Measurements from ENCODE around the gene SYT17.

The SYT17 gene

DNA sequence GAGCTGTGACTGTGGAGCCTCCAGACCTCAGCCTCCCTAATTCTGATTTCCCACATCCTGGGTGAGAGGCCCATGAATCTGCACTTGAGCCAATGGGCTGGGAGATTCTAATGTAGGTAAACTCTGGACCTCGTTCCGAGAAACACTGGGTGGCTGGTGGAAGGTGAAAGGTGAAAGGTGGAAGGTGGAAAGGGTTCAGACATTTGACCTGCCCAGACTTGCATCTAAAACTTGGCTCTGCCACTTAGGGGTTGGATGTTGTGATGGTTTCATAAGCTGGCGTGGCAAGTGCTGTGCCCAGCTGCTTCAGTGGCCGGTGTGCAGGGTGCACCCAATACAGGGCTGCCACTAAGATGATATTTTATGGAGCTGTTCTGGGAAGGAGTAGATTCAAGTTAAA, 24.8 kb downstream of the SYT17 start:
- TF ChIP-seq MZF1 (tag by site-specific recombination; IDR thresholded peaks at IDR 0.05; ENCODE audit: borderline replicate concordance) (no peak), ZNF501 (tag by site-specific recombination; IDR thresholded peaks at IDR 0.05) (no peak), ZNF426 (tag by site-specific recombination; IDR thresholded peaks at IDR 0.05) (no peak), ZNF624 (tag by site-specific recombination; IDR thresholded peaks at IDR 0.05) (no peak), ZFP37 (tag by site-specific recombination; IDR thresholded peaks at IDR 0.05) (no peak)
- TF ChIP-seq, protein P1, sequence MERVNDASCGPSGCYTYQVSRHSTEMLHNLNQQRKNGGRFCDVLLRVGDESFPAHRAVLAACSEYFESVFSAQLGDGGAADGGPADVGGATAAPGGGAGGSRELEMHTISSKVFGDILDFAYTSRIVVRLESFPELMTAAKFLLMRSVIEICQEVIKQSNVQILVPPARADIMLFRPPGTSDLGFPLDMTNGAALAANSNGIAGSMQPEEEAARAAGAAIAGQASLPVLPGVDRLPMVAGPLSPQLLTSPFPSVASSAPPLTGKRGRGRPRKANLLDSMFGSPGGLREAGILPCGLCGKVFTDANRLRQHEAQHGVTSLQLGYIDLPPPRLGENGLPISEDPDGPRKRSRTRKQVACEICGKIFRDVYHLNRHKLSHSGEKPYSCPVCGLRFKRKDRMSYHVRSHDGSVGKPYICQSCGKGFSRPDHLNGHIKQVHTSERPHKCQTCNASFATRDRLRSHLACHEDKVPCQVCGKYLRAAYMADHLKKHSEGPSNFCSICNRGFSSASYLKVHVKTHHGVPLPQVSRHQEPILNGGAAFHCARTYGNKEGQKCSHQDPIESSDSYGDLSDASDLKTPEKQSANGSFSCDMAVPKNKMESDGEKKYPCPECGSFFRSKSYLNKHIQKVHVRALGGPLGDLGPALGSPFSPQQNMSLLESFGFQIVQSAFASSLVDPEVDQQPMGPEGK (tag by site-specific recombination; IDR thresholded peaks at IDR 0.05): no peak
- TF ChIP-seq, protein P2, sequence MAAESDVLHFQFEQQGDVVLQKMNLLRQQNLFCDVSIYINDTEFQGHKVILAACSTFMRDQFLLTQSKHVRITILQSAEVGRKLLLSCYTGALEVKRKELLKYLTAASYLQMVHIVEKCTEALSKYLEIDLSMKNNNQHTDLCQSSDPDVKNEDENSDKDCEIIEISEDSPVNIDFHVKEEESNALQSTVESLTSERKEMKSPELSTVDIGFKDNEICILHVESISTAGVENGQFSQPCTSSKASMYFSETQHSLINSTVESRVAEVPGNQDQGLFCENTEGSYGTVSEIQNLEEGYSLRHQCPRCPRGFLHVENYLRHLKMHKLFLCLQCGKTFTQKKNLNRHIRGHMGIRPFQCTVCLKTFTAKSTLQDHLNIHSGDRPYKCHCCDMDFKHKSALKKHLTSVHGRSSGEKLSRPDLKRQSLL (tag by site-specific recombination; IDR thresholded peaks at IDR 0.05): no peak
- CTCF ChIA-PET: no interaction called here
- no peaks in the 10 kb centered on the region for H3K4me1 ChIP-seq (ENCODE audit: control insufficient read depth, insufficient read depth, low read length)

DNA sequence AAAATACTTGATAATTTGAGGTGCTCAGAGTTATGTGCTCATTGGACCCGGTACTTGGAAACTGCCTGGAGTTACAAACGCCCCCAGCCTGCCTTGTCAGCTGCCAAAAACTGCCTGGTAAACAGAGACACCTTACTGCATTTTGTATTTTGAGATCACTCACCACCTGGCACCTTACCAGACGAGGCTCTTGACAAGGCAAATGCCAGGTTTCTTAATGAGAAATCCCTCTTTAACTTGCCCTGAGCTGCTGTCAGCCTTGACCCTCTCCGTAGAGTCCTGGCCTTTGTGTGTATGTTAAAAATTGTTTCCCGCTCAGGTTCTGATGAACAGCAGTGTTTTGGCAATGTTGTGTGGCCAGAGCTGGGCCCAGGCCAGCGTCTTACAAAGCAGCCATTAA, 28.8 kb downstream of the SYT17 start:
- ChIA-PET POLR2A (no interaction called here), CTCF (interaction anchor here (0.7 kb wide), 2 partner anchors 13 to 204 kb away, joined by 3 read pairs; no protein-coding TSS in a partner anchor)
- H3K36me3 ChIP-seq (ENCODE audit: control insufficient read depth in 2 of 2, insufficient read depth in 1 of 2, low read length in 2 of 2): no peaks in the 10 kb centered on the region
- no peaks in the 10 kb centered on the region for H3K4me1 ChIP-seq (ENCODE audit: control insufficient read depth, insufficient read depth, low read length)
- TF ChIP-seq KLF16 (tag by site-specific recombination; IDR thresholded peaks at IDR 0.05) (no peak), ZFP37 (tag by site-specific recombination; IDR thresholded peaks at IDR 0.05) (no peak), SP7 (tag by site-specific recombination; IDR thresholded peaks at IDR 0.05) (no peak), ZNF19 (tag by site-specific recombination; IDR thresholded peaks at IDR 0.05; ENCODE audit: low read depth) (no peak), TRIM28 (IDR thresholded peaks at IDR 0.05; ENCODE audit: borderline replicate concordance, low read length) (no peak), ZBTB7A (tag by site-specific recombination; IDR thresholded peaks at IDR 0.05; ENCODE audit: low read depth) (no peak), ZNF423 (tag by site-specific recombination; IDR thresholded peaks at IDR 0.05) (no peak), ZNF2 (tag by site-specific recombination; IDR thresholded peaks at IDR 0.05) (no peak)
- H3K27ac ChIP-seq (ENCODE audit: extremely low read depth, low read depth, low read length): no peak overlapping the region
- no peak overlapping the region for H3K4me3 ChIP-seq (ENCODE audit: low read depth, low read length)
- H3K9me3 ChIP-seq (ENCODE audit: control insufficient read depth, insufficient read depth, low read depth, low read length): no peaks in the 10 kb centered on the region

More for the DNA sequence above, 24.8 kb downstream of the SYT17 start:
- Histone ChIP-seq H3K27ac (ENCODE audit: extremely low read depth, low read depth, low read length) (no peak overlapping the region), H3K36me3 (ENCODE audit: control insufficient read depth in 2 of 2, insufficient read depth in 1 of 2, low read length in 2 of 2) (no peaks in the 10 kb centered on the region), H3K4me3 (ENCODE audit: low read depth, low read length) (no peak overlapping the region), H3K9me3 (ENCODE audit: control insufficient read depth, insufficient read depth, low read depth, low read length) (no peaks in the 10 kb centered on the region)
- POLR2A ChIA-PET: no interaction called here

DNA sequence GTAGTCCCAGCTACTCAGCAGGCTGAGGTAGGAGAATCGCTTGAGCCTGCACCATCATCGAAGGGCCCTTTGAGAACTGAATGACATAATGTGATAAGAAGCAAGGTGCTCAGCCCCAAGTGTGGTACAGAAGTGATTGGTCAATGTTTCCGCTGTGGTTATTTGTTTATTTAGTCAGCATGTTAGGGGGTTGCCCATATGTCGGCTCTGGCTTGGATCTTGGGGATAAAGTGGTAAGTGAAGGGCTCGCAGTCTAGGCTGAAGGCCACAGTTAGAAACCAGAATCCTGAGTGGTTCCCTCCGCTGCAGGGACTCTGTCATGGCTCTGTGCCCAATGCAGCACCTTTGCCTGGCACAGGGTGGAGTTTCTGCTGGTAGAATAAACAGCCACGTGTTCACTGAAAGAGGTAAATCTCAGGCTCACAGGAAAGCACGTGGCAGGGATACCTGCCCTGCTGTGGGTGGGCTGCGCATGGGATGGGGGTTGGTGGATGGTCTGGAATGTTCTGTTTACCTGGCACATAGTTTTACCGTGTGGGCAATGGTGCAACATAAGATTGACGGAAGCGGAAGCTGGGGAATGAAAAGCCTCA, 35.4 kb downstream of the SYT17 start:
- ChIA-PET POLR2A (no interaction called here), CTCF (no interaction called here)
- Histone ChIP-seq H3K4me1 (ENCODE audit: control insufficient read depth, insufficient read depth, low read length) (no peaks in the 10 kb centered on the region), H3K4me3 (ENCODE audit: low read depth, low read length) (no peak overlapping the region), H3K27ac (ENCODE audit: extremely low read depth, low read depth, low read length) (no peak overlapping the region), H3K9me3 (ENCODE audit: control insufficient read depth, insufficient read depth, low read depth, low read length) (no peaks in the 10 kb centered on the region), H3K36me3 (ENCODE audit: control insufficient read depth in 2 of 2, insufficient read depth in 1 of 2, low read length in 2 of 2) (no peaks in the 10 kb centered on the region)
- TF ChIP-seq, protein P3, sequence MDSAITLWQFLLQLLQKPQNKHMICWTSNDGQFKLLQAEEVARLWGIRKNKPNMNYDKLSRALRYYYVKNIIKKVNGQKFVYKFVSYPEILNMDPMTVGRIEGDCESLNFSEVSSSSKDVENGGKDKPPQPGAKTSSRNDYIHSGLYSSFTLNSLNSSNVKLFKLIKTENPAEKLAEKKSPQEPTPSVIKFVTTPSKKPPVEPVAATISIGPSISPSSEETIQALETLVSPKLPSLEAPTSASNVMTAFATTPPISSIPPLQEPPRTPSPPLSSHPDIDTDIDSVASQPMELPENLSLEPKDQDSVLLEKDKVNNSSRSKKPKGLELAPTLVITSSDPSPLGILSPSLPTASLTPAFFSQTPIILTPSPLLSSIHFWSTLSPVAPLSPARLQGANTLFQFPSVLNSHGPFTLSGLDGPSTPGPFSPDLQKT (IDR thresholded peaks at IDR 0.05; ENCODE audit: borderline replicate concordance, low read depth, low read length): no peak
- TF ChIP-seq ZNF132 (tag by site-specific recombination; IDR thresholded peaks at IDR 0.05; ENCODE audit: borderline replicate concordance) (no peak), ZNF239 (tag by site-specific recombination; IDR thresholded peaks at IDR 0.05) (no peak), ZSCAN16 (tag by site-specific recombination; IDR thresholded peaks at IDR 0.05) (no peak), SCRT1 (tag by site-specific recombination; IDR thresholded peaks at IDR 0.05; ENCODE audit: borderline replicate concordance) (no peak), ZNF175 (tag by site-specific recombination; IDR thresholded peaks at IDR 0.05) (no peak), BCL11A (tag by site-specific recombination; IDR thresholded peaks at IDR 0.05; ENCODE audit: low read depth) (no peak), ZNF140 (tag by site-specific recombination; IDR thresholded peaks at IDR 0.05) (no peak), SP3 (tag by site-specific recombination; IDR thresholded peaks at IDR 0.05) (no peak), ZNF394 (tag by site-specific recombination; IDR thresholded peaks at IDR 0.05; ENCODE audit: borderline replicate concordance) (no peak)
- TF ChIP-seq, protein P4, sequence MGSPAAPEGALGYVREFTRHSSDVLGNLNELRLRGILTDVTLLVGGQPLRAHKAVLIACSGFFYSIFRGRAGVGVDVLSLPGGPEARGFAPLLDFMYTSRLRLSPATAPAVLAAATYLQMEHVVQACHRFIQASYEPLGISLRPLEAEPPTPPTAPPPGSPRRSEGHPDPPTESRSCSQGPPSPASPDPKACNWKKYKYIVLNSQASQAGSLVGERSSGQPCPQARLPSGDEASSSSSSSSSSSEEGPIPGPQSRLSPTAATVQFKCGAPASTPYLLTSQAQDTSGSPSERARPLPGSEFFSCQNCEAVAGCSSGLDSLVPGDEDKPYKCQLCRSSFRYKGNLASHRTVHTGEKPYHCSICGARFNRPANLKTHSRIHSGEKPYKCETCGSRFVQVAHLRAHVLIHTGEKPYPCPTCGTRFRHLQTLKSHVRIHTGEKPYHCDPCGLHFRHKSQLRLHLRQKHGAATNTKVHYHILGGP (tag by site-specific recombination; IDR thresholded peaks at IDR 0.05): no peak
